Transverse colon (tissue), 4 donors: ENCODE data around the gene CFAP20DC. TPM values are rescaled to one million over a fixed set of nuclear protein-coding genes. Genes with fewer than 3 reads are reported as not detected.

Source experiments
- DNase-seq: peaks from one replicate; pipeline ENCODE4 v3.0.0-alpha.2; 2019
- H3K27ac ChIP-seq, 4 donors: fragments of 200-600 bp; sonication (generic); 2 replicates each; pipeline ENCODE4 v1.5.1; 2016 to 2018; ENCODE audit warnings: inconsistent platforms in 4 of 4
- H3K27me3 ChIP-seq: fragments of 200-600 bp; sonication (generic); 2 replicates; pipeline ENCODE4 v1.5.1; 2017; ENCODE audit warnings: inconsistent platforms
- H3K36me3 ChIP-seq, 4 donors: fragments of 200-600 bp; sonication (generic); 2 replicates each; pipeline ENCODE4 v1.5.1; 2017 to 2019; ENCODE audit warnings: inconsistent platforms in 4 of 4
- H3K4me1 ChIP-seq, 4 donors: fragments of 200-600 bp; sonication (generic); 2 replicates each; pipeline ENCODE4 v1.5.1; 2017 to 2020; ENCODE audit warnings: inconsistent platforms in 4 of 4
- H3K4me3 ChIP-seq, 4 donors: fragments of 200-600 bp; sonication (generic); 1 replicate in 1 of 4; 2 replicates in 3 of 4; pipeline versions ENCODE4 v1.5.1 to v1.6.1; 2017 to 2019; ENCODE audit warnings: inconsistent platforms in 4 of 4
- H3K9me3 ChIP-seq, 2 donors: fragments of 200-600 bp; sonication (generic); 2 replicates each; pipeline ENCODE4 v1.5.1; 2017 to 2019; ENCODE audit warnings: inconsistent platforms in 2 of 2
- CTCF ChIP-seq, 5 experiments: fragments of 200-600 bp in 3 of 5; fragments of 450-650 bp in 2 of 5; sonication (generic) in 3 of 5; IDR thresholded peaks; 1 replicate in 2 of 5; 2 replicates in 3 of 5; pipeline ENCODE4 v1.5.1; 2016 to 2017; ENCODE audit warnings: antibody characterized with exemption in 5 of 5, inconsistent platforms in 3 of 5, mild to moderate bottlenecking in 2 of 5, moderate library complexity in 1 of 5
- EP300 ChIP-seq: sonication (generic); formaldehyde crosslinking; IDR thresholded peaks from one replicate; pipeline ENCODE4 v1.6.1; 2017; ENCODE audit warnings: antibody characterized with exemption, low read depth
- POLR2A ChIP-seq: fragments of 450-650 bp; IDR thresholded peaks from one replicate; pipeline ENCODE4 v1.6.1; 2016; ENCODE audit warnings: antibody characterized with exemption, mild to moderate bottlenecking, moderate library complexity
- POLR2AphosphoS5 ChIP-seq, 3 donors: sonication (generic); formaldehyde crosslinking; IDR thresholded peaks; one replicate each; pipeline ENCODE4 v1.6.1; 2016; ENCODE audit warnings: antibody characterized with exemption in 3 of 3
- WGBS, 2 donors: methylation state at CpG; one replicate each; pipeline ENCODE4 v1.1.5; 2018; ENCODE audit warnings: low coverage in 1 of 2; 5-methylcytosine and 5-hydroxymethylcytosine counted together
- in situ Hi-C, 4 donors: fragments of 200-750 bp; cut with MboI; loops; one replicate each; pipeline versions ENCODE4 v1.15.0 to v1.15.1; 2017; ENCODE audit warnings: low sequenced_read_pairs in 3 of 4, low pct_ligation_motif_present in 1 of 4, low pct_unique_long_range_greater_than_20kb in 1 of 4
- intact Hi-C: fragments of 100-400 bp; cut with DNase I; formaldehyde crosslinking; loops from one replicate; pipeline ENCODE4 v1.15.1; 2023; ENCODE audit warnings: low total_unique reads
- total RNA-seq, 4 donors: library from RNA; depleted of rRNA; stranded (reverse); fragments of >200 nt; gene quantifications; one replicate each; pipeline ENCODE4 v1.1.0, GENCODE V29; 2016

Gene CFAP20DC
- total RNA-seq, 4 donors from 2014 or later: 0.20 to 0.82 TPM; not detected in 2

- DNase-seq: no peak
- H3K27me3 ChIP-seq: no peaks in the 10 kb centered on the region
- no peak overlapping the region for H3K4me3 ChIP-seq
- H3K27ac ChIP-seq: no peak overlapping the region
- in situ Hi-C loops: no loop called here
- no peak for TF ChIP-seq EP300
- TF ChIP-seq POLR2A: no peak
- no peak for TF ChIP-seq CTCF (IDR thresholded peaks at IDR 0.05)
- TF ChIP-seq POLR2AphosphoS5 (IDR thresholded peaks at IDR 0.05): no peak
- H3K9me3 ChIP-seq: no peaks in the 10 kb centered on the region
- WGBS, 2 donors: 50 to 70% methylated on average over 1 to 5 of the region's 5 CpGs
- H3K4me1 ChIP-seq: no peaks in the 10 kb centered on the region
- no peaks in the 10 kb centered on the region for H3K36me3 ChIP-seq
- intact Hi-C loops: no loop called here
Observed at GRCh38 chr3:59016930-59017616, 32.8 kb downstream of the CFAP20DC start.

GRCh38 chr3:59013611-59014010 is 36.2 kb downstream of the CFAP20DC start:
- no peaks in the 10 kb centered on the region for H3K27me3 ChIP-seq
- H3K4me3 ChIP-seq: no peak overlapping the region
- H3K4me1 ChIP-seq: no peaks in the 10 kb centered on the region
- H3K27ac ChIP-seq: no peak overlapping the region
- DNase-seq: no peak
- H3K9me3 ChIP-seq: no peaks in the 10 kb centered on the region
- in situ Hi-C loops (no loop called here), intact Hi-C loops (no loop called here)
- WGBS, 2 donors: 81 to 84% methylated on average over 1 of the region's 1 CpG
- TF ChIP-seq POLR2AphosphoS5 (IDR thresholded peaks at IDR 0.05) (no peak), CTCF (IDR thresholded peaks at IDR 0.05) (no peak), EP300 (no peak), POLR2A (no peak)
- H3K36me3 ChIP-seq: no peaks in the 10 kb centered on the region

DNA sequence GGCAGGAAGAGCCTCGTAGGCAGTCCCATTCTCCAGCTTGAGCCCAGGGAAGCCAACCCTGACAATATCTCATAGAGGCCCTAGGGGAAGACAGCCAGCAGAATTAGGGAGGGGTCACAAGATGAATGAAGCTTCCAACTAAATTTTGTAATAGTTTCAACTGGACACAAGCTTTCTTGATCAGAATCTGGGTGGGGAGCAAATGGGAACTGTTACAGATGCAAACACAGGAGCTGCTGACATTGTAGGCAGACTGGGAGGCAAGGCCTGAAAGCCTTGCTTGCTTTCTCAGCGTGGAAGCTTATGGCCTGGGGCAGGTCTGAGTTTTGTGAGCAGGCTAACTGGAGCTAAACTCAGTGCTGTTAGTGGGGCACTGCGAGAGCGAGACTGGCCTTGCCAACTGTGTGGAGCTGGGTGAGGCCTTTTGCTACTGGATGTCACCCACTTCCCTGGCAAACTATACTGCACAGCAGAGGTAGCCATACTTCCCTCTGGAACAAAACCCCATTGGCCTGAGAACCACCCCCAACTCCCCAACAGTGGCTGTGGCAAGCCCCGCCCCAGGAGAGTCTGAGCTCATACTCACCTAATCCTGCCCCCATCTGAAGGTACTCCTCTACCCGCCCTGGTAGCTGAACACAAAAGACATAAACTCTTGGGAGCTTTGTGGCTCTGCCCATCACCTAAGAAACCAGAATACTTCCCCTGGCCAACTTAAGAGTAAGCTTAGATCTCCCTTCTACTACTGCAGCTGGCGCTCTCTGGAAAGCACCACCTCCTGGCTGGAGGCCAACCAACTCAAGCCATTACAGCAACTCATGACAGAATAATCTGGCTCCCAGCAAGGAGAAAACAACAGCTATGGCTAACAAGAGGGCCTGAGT is 42.9 kb downstream of the CFAP20DC start:
- Histone ChIP-seq H3K9me3 (no peaks in the 10 kb centered on the region), H3K4me1 (no peaks in the 10 kb centered on the region), H3K27ac (no peak overlapping the region), H3K4me3 (no peak overlapping the region), H3K27me3 (no peaks in the 10 kb centered on the region), H3K36me3 (no peaks in the 10 kb centered on the region)
- WGBS, 2 donors: 60 to 80% methylated on average over 1 to 7 of the region's 7 CpGs
- in situ Hi-C loops: no loop called here
- TF ChIP-seq CTCF (IDR thresholded peaks at IDR 0.05) (no peak), EP300 (no peak), POLR2A (no peak), POLR2AphosphoS5 (IDR thresholded peaks at IDR 0.05) (no peak)
- intact Hi-C loops: no loop called here
- no peak for DNase-seq

DNA sequence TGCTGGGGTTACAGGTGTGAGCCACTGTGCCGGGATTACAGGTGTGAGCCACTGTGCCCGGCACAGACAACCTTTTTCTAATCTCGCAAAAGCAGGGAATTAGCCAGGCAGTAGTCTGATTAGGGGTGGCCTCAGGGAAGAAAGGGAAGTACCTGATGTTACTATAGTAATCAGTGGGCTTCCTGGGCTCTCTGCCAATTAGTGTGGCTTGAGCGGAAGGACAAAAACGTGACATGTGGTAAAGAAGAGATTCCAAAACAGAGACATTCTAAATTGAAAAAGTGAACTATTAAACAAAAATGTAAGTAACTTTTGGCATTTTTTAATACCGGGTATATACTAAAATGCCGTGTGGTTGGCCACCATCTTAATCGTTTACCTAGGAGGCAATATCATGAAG is 48.1 kb downstream of the CFAP20DC start:
- TF ChIP-seq CTCF (IDR thresholded peaks at IDR 0.05) (no peak), POLR2AphosphoS5 (IDR thresholded peaks at IDR 0.05) (no peak), EP300 (no peak), POLR2A (no peak)
- DNase-seq: no peak
- Histone ChIP-seq H3K4me1 (no peaks in the 10 kb centered on the region), H3K4me3 (no peak overlapping the region), H3K36me3 (no peaks in the 10 kb centered on the region), H3K27ac (no peak overlapping the region), H3K9me3 (no peaks in the 10 kb centered on the region), H3K27me3 (no peaks in the 10 kb centered on the region)
- in situ Hi-C loops (no loop called here), intact Hi-C loops (no loop called here)
- 72% methylated on average over 7 to 8 of the region's 8 CpGs for WGBS, 2 donors
